ENCODE measurements around the gene HEXB. TPM values are rescaled to one million over a fixed set of nuclear protein-coding genes. Genes with fewer than 3 reads are reported as not detected.

HEXB gene
- total and polyA plus RNA-seq, 2 of the 13 experiments (the other 11 are each of a cell fraction or from before 2014, with no cell fraction given), result 100 to 104 TPM

DNA sequence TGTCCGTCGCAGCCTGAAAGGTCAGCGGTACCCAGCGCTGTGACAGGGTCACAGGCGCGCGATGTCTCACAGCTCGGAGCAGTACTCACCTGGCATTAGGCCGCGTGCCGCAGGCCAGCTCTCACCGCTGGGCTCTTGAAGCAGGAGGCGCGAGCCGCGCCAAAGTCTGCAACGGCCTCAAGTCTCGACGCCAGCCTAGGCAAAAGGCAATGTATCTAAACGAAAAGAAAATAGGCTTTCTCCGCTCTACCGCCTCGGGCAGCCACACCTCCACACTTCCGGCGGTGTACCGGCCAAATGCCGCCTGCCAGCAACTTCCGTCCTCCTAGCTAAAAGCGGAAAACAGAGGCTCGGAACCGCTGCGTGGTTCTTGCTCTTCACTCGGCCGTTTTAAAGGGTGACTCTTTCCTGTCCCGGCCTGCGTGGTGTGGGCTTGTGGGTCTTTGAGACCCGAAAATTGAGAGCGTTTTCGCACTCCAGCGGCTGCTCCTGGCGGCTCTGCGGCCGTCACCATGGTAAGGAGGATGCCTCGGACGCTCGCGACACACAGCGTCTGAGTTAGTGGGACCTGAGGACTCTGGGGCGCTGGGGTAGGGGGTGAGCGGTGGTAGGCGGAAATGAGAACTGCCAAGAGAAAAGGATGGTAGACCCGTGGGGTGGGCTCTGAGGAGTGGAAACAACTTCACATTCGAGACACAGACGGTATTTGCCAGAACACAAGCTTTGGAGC, 82.0 kb downstream of the HEXB start, which contains the start of the genes GFM2 and NSA2 (continued):
- TF ChIP-seq, protein P1, sequence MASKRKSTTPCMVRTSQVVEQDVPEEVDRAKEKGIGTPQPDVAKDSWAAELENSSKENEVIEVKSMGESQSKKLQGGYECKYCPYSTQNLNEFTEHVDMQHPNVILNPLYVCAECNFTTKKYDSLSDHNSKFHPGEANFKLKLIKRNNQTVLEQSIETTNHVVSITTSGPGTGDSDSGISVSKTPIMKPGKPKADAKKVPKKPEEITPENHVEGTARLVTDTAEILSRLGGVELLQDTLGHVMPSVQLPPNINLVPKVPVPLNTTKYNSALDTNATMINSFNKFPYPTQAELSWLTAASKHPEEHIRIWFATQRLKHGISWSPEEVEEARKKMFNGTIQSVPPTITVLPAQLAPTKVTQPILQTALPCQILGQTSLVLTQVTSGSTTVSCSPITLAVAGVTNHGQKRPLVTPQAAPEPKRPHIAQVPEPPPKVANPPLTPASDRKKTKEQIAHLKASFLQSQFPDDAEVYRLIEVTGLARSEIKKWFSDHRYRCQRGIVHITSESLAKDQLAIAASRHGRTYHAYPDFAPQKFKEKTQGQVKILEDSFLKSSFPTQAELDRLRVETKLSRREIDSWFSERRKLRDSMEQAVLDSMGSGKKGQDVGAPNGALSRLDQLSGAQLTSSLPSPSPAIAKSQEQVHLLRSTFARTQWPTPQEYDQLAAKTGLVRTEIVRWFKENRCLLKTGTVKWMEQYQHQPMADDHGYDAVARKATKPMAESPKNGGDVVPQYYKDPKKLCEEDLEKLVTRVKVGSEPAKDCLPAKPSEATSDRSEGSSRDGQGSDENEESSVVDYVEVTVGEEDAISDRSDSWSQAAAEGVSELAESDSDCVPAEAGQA (IDR thresholded peaks at IDR 0.05; ENCODE audit: low read depth), result peak; percentile 84
- TF ChIP-seq, protein P1 (CRISPR knock-in tag; IDR thresholded peaks at IDR 0.05; ENCODE audit: borderline replicate concordance), result no peak
- TF ChIP-seq SMAD1 (CRISPR knock-in tag; IDR thresholded peaks at IDR 0.05; ENCODE audit: borderline replicate concordance, low read depth) (peak; percentile 72; the same call in 1 of the 2 replicates), KDM3A (CRISPR knock-in tag; IDR thresholded peaks at IDR 0.05; ENCODE audit: low read depth) (peak; percentile 63; the same call in 1 of the 2 replicates), CBX5 (CRISPR knock-in tag; IDR thresholded peaks at IDR 0.05; ENCODE audit: borderline replicate concordance) (peak; percentile 98; the same call in 1 of the 2 replicates), ZSCAN21 (CRISPR knock-in tag; IDR thresholded peaks at IDR 0.05; ENCODE audit: borderline replicate concordance) (peak; percentile 91), KAT2B (IDR thresholded peaks at IDR 0.05; ENCODE audit: borderline replicate concordance, low read depth, low read length) (no peak), TSC22D2 (CRISPR knock-in tag; IDR thresholded peaks at IDR 0.05; ENCODE audit: borderline replicate concordance) (peak; percentile 87; the same call in 1 of the 2 replicates), MIXL1 (CRISPR knock-in tag; IDR thresholded peaks at IDR 0.05) (peak; percentile 88), ZNF747 (CRISPR knock-in tag; IDR thresholded peaks at IDR 0.05; ENCODE audit: borderline replicate concordance) (peak; percentile 43; the same call in 1 of the 2 replicates), ZNF549 (CRISPR knock-in tag; IDR thresholded peaks at IDR 0.05) (no peak), ZNF335 (CRISPR knock-in tag; IDR thresholded peaks at IDR 0.05) (0 out of 2 replicates have a peak, but pooled peaks have one; percentile 66), CHD4 (IDR thresholded peaks at IDR 0.05; ENCODE audit: borderline replicate concordance, low read length) (no peak)
- TF ChIP-seq, protein P2, sequence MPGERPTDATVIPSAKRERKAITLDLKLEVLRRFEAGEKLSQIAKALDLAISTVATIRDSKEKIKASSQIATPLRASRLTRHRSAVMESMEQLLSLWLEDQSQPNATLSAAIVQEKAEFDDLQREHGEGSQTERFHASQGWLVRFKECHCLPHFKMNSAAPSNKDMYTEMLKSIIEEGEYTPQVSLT (CRISPR knock-in tag; IDR thresholded peaks at IDR 0.05; ENCODE audit: borderline replicate concordance, low read depth), result no peak
- TF ChIP-seq, protein P3, sequence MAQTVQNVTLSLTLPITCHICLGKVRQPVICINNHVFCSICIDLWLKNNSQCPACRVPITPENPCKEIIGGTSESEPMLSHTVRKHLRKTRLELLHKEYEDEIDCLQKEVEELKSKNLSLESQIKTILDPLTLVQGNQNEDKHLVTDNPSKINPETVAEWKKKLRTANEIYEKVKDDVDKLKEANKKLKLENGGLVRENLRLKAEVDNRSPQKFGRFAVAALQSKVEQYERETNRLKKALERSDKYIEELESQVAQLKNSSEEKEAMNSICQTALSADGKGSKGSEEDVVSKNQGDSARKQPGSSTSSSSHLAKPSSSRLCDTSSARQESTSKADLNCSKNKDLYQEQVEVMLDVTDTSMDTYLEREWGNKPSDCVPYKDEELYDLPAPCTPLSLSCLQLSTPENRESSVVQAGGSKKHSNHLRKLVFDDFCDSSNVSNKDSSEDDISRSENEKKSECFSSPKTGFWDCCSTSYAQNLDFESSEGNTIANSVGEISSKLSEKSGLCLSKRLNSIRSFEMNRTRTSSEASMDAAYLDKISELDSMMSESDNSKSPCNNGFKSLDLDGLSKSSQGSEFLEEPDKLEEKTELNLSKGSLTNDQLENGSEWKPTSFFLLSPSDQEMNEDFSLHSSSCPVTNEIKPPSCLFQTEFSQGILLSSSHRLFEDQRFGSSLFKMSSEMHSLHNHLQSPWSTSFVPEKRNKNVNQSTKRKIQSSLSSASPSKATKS (CRISPR knock-in tag; IDR thresholded peaks at IDR 0.05), result no peak
- TF ChIP-seq, protein P4, sequence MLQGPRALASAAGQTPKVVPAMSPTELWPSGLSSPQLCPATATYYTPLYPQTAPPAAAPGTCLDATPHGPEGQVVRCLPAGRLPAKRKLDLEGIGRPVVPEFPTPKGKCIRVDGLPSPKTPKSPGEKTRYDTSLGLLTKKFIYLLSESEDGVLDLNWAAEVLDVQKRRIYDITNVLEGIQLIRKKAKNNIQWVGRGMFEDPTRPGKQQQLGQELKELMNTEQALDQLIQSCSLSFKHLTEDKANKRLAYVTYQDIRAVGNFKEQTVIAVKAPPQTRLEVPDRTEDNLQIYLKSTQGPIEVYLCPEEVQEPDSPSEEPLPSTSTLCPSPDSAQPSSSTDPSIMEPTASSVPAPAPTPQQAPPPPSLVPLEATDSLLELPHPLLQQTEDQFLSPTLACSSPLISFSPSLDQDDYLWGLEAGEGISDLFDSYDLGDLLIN (CRISPR knock-in tag; IDR thresholded peaks at IDR 0.05; ENCODE audit: borderline replicate concordance), result peak; percentile 78; the same call in 1 of the 2 replicates
- TF ChIP-seq, protein P5, sequence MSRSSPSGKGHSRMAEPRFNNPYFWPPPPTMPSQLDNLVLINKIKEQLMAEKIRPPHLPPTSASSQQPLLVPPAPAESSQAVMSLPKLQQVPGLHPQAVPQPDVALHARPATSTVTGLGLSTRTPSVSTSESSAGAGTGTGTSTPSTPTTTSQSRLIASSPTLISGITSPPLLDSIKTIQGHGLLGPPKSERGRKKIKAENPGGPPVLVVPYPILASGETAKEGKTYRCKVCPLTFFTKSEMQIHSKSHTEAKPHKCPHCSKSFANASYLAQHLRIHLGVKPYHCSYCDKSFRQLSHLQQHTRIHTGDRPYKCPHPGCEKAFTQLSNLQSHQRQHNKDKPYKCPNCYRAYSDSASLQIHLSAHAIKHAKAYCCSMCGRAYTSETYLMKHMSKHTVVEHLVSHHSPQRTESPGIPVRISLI (CRISPR knock-in tag; IDR thresholded peaks at IDR 0.05; ENCODE audit: borderline replicate concordance), result peak; percentile 54; the same call in 1 of the 2 replicates

Data from HepG2 (cell line).